ENCODE measurements around the gene HOXB5. TPM values are rescaled to one million over a fixed set of nuclear protein-coding genes. Genes with fewer than 3 reads are reported as not detected.

HOXB5 gene
- total RNA-seq, 1 experiment from 2014 or later = 0.95 TPM

DNA sequence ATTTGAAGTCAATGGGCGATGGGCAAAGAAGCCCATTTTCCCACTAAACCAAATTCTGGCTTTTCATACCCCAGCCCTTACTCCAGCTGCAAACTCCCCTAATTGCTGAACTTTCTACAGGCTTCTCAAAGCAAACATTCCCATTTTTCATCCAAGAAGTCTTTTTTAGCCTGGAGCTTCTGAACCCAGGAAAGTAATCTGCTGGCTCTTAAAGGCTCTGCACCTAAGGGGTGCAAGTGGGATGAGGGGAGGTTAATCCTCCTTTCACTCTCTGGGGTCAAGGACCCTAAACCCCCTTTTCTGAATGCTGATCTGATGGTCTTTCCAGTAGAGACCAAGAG lies 14.9 kb upstream of the HOXB5 start:
- CTCF ChIA-PET = no interaction called here
- BruUV-seq (replicated peaks) = no TSS peak
- no peak for TF ChIP-seq EZH2 (IDR thresholded peaks at IDR 0.05; ENCODE audit: low read length, unreplicated experiment)
- no peak for TF ChIP-seq CTCF (conservative IDR thresholded peaks at IDR 0.05; ENCODE audit: low read depth, low read length)
- TF ChIP-seq EZH2phosphoT487 (IDR thresholded peaks at IDR 0.05; ENCODE audit: borderline replicate concordance, low read length) = no peak
- Histone ChIP-seq H3K4me2 (ENCODE audit: low read length) (no peak overlapping the region), H3K36me3 (ENCODE audit: low read depth, low read length) (no peaks in the 10 kb centered on the region), H3K9me3 (ENCODE audit: low read length) (no peaks in the 10 kb centered on the region), H3K9me2 (replicated peaks; ENCODE audit: low read length) (no peaks in the 10 kb centered on the region), H3K9ac (ENCODE audit: low read length) (no peak overlapping the region), H3K79me2 (ENCODE audit: low read length) (peaks cover 13% of the 10 kb centered on the region), H3K27me3 (ENCODE audit: low read length) (peaks cover 14% of the 10 kb centered on the region), H4K20me1 (ENCODE audit: low read length) (no peaks in the 10 kb centered on the region), H3K4me1 (ENCODE audit: insufficient read depth, low read length) (peaks cover 18% of the 10 kb centered on the region), H3K27ac (ENCODE audit: low read length) (no peak overlapping the region), H3F3A (ENCODE audit: low read length, unreplicated experiment) (no peaks in the 10 kb centered on the region), H2AFZ (ENCODE audit: low read length) (no peak overlapping the region), H3K4me3 (ENCODE audit: low read length) (no peak overlapping the region)
- intact Hi-C loops (cut with micrococcal nuclease) = no loop called here
- POLR2A ChIA-PET (ENCODE audit: unreplicated experiment) = no interaction called here
- ATAC-seq (no peak), DNase-seq (no peak)

DNA sequence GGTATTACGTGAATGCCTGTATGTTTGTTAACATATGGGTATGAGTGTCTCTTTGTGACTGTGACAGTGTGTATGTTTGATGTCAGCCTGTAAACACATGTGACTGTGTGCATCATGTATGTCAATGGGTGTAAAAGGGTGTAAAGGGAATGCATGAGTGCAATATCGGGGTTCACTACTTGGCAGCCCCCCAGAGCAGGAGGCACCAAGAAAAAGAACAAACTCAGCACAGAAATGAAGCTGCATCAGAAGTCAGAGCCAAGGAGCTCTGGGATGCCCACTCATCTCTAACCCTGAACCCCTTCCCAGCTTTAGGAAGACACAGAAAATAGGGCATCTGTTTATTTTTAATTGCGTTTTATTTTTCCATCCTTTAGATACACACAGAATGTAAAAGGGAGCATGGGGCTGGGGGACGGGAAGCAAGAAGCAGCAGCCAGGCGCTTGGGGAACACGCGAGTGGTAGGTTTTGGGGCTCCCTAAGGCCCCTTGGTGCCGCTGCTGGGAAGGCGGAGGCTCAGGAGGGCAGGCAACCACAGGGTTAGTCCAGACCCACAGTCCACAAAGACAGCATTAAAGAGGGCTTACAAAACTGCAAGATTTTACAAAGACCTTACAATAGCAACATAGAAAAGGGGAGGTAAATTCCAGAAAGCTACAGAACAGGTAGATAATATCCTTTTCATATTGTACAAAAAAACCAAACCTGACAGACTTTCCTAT lies 13.5 kb upstream of the HOXB5 start:
- no TSS peak for BruUV-seq (replicated peaks)
- no peak overlapping the region for H3K9ac ChIP-seq (ENCODE audit: low read length)
- no peak for ATAC-seq
- H3K27ac ChIP-seq (ENCODE audit: low read length) = no peak overlapping the region
- H3K79me2 ChIP-seq (ENCODE audit: low read length) = peaks cover 27% of the 10 kb centered on the region
- intact Hi-C loops (cut with micrococcal nuclease) = no loop called here
- H3K9me2 ChIP-seq (replicated peaks; ENCODE audit: low read length) = no peaks in the 10 kb centered on the region
- peaks cover 8% of the 10 kb centered on the region for H3K27me3 ChIP-seq (ENCODE audit: low read length)
- H3K4me1 ChIP-seq (ENCODE audit: insufficient read depth, low read length) = peaks cover 17% of the 10 kb centered on the region
- POLR2A ChIA-PET (ENCODE audit: unreplicated experiment) = no interaction called here
- H3K4me2 ChIP-seq (ENCODE audit: low read length) = no peak overlapping the region
- no peak overlapping the region for H3K4me3 ChIP-seq (ENCODE audit: low read length)
- H2AFZ ChIP-seq (ENCODE audit: low read length) = no peak overlapping the region
- no peaks in the 10 kb centered on the region for H3K9me3 ChIP-seq (ENCODE audit: low read length)
- CTCF ChIA-PET = interaction anchor here (0.6 kb wide), 1 partner anchor 86 kb away, joined by 3 read pairs; no protein-coding TSS in a partner anchor
- no peaks in the 10 kb centered on the region for H4K20me1 ChIP-seq (ENCODE audit: low read length)
- DNase-seq = no peak
- no peaks in the 10 kb centered on the region for H3K36me3 ChIP-seq (ENCODE audit: low read depth, low read length)
- TF ChIP-seq EZH2phosphoT487 (IDR thresholded peaks at IDR 0.05; ENCODE audit: borderline replicate concordance, low read length) = no peak
- TF ChIP-seq EZH2 (IDR thresholded peaks at IDR 0.05; ENCODE audit: low read length, unreplicated experiment) = no peak
- no peak for TF ChIP-seq CTCF (conservative IDR thresholded peaks at IDR 0.05; ENCODE audit: low read depth, low read length)
- no peaks in the 10 kb centered on the region for H3F3A ChIP-seq (ENCODE audit: low read length, unreplicated experiment)

Data from PC-3 (cell line).